Hematopoietic multipotent progenitor cell (in vitro differentiated cells): ENCODE results near the gene PPFIA1. TPM values are rescaled to one million over a fixed set of nuclear protein-coding genes. Genes with fewer than 3 reads are reported as not detected.
A peak's percentile ranks its signal among the peaks of the same experiment; 100 is the strongest.

Experiments
- DNase-seq, 3 donors: peaks; one replicate each; pipeline ENCODE4 v3.0.0-alpha.2; 2011 to 2015; ENCODE audit warnings: low read depth in 2 of 3, low spot score in 2 of 3
- total RNA-seq: library from RNA; depleted of rRNA; stranded (reverse); fragments of >200 nt; gene quantifications from one replicate; pipeline ENCODE4 v1.2.3, GENCODE V29; 2012

The PPFIA1 gene
- 30.4 TPM for total RNA-seq

DNA sequence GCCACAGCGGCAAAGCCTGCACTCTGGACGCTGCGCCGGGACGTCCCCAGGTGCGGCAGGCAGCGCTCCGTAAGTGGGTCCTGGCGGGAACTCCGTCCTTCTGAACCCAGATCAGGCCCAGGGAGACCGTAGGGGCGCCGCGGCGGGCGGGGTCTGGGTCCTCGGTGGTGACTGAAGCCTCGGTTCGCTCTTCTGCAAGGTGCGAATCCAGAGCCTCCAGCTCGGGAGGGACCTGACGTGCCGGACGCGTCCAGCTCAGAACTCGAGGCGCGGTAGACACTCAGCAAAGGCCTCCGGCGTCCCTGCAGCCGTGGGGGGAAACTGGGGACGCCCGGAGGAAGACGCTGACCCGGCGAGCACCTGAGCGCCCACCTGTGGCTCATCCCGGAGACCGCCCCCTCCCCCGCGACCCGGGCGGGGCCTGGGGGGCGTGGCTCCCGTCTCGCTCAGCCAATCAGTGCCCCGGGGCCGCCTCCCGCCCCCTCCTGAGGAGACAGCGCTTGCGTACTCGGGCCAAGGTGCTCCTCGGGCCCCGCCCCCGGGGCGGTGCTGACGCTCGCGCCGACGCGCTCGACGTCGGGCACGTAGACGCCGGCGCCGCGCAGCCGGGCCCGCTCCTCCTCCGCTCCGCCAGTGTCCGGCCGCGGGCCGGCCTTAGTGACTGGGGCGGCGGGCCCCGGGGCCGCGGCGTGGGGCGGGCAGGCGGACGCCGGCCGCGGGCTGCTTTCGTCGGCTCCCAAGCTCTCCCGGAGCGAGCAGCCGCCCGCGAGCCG lies at the start of gene PPFIA1:
Gene PPFIA1, plus strand, starts transcription at position 587 of the 773 bp plus-strand sequence. CDS start 1,483 bp downstream, outside the sequence.
- DNase-seq = peak; percentile 94 to 95 (median 94)

GRCh38 chr11:70220920-70221319 lies 49.6 kb upstream of the PPFIA1 start:
- no peak for DNase-seq

GRCh38 chr11:70225681-70226177 lies 44.8 kb upstream of the PPFIA1 start:
- no peak for DNase-seq

GRCh38 chr11:70226183-70226582 lies 44.3 kb upstream of the PPFIA1 start:
- no peak for DNase-seq

DNA sequence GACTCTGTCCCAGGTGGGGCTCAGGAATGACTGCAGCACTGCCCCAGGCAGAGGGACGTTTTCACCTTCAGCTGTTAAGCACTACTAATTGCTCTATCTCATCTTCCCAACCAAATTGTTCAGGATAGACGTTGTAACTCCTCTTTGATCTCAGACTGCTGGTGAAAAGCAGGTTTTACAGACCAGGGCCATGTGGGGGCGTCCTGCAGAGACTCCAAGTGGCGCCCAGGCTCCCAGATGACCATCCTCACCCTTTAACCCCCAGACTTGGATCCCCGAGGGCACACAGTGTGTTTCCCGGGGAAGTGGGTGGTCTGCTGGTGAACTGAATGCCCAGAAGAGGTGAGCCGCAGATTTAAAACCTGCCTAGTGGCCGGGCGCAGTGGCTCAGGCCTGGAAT lies 43.5 kb upstream of the PPFIA1 start:
- DNase-seq = peak in 2 of 3 donors; percentile 9 to 26

- no peak for DNase-seq
Measured at GRCh38 chr11:70229737-70230136, 40.8 kb upstream of the PPFIA1 start.

DNA sequence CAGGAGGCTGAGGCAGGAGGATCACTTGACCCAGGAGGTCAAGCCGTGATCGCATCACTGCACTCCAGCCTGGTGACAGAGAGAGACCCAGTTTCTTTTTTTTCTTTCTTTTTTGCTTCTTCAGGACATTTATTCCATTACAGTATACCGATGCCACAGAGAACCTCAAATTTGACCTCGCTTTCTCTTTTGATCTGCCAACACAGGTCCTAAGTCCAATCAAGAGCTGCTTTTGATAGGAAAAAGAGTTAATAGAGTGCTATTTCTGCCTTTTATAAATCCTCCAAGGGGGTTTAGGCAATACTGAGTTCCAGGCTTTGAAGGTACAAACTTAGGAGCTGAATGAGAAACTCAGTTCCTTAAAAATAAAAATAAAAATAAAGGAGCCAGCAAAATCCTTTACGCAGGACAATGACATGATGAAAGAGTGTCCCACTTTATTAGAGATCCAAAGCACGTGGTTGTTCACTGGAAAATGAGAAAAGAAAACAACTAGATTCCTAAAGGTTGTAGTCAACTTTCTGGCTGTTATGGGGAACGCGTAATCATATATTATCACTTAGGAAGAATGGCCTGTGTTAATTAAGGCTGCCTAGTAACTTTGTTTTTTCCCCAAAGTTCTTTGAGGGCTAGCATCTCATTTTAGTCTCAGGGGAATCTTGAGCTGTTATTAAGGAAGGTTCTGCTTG lies 40.2 kb upstream of the PPFIA1 start:
- no peak for DNase-seq

GRCh38 chr11:70230840-70231710 lies 39.4 kb upstream of the PPFIA1 start:
- DNase-seq = no peak

GRCh38 chr11:70233034-70233433 lies 37.5 kb upstream of the PPFIA1 start:
- DNase-seq = no peak

GRCh38 chr11:70233511-70233934 lies 37.0 kb upstream of the PPFIA1 start:
- DNase-seq = no peak

DNA sequence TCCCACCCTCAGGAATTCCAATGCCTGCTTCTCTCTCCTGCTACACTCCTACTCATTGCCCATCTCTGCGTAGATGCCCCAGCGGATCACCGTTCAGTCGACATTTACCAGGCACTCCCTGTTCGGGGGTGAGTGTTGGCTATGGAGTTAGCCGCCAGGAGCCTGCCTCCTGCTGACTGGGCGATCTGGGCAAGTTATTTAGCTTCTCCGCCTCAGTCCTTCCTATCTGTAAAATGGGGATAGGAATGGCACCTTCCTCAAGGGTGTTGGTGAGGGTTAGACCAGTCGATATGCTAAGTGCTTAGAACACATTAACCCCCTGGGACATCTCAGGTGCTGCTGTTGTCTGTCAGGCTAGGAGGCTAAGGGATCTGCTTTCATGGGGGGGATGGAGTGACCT lies 36.5 kb upstream of the PPFIA1 start:
- DNase-seq = no peak

DNA sequence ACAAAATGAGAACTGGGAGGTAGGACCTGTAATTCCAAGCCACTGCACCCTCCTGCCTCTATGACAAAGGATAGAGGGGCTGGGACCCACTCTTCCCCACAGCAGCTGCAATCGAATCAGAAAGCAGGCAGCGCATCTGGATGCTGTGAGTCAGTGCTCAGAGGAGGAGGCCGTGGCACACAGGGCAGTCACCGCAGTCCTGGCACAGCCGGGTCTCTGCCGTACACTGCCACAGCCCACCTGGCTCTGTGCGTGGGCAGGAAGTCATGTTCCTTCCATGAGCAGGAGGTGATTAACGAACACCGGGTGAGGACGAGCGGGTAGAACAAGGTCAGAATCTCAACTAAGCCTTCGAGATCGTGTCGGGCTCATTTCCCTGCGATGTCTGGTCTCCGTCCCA lies 30.2 kb upstream of the PPFIA1 start:
- no peak for DNase-seq

- DNase-seq = no peak
Measured at GRCh38 chr11:70241709-70242108, 28.8 kb upstream of the PPFIA1 start.

- DNase-seq = no peak
Measured at GRCh38 chr11:70242885-70243284, 27.6 kb upstream of the PPFIA1 start.

GRCh38 chr11:70243912-70244652 lies 26.4 kb upstream of the PPFIA1 start:
- no peak for DNase-seq

DNA sequence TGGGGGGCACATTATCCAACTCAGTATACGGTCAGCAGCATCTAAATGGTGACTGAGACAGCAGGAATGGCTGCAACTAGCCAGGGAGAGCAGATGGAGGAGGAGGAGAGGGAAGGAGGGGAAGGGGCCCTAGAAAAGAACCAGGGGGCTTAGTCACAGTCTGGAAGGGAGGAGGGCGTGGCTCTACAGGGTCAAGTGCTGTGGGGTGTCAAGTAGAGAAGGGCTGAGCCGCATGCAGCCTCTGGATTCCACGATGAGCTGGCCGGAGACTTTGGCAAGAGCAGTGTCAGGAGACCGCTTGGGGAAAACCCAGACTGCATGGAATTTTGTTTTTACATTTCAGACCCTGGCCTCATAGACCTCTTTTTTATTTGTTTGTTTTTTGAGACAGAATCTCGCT lies 25.8 kb upstream of the PPFIA1 start:
- DNase-seq = no peak

GRCh38 chr11:70246196-70246595 lies 24.3 kb upstream of the PPFIA1 start:
- no peak for DNase-seq

DNA sequence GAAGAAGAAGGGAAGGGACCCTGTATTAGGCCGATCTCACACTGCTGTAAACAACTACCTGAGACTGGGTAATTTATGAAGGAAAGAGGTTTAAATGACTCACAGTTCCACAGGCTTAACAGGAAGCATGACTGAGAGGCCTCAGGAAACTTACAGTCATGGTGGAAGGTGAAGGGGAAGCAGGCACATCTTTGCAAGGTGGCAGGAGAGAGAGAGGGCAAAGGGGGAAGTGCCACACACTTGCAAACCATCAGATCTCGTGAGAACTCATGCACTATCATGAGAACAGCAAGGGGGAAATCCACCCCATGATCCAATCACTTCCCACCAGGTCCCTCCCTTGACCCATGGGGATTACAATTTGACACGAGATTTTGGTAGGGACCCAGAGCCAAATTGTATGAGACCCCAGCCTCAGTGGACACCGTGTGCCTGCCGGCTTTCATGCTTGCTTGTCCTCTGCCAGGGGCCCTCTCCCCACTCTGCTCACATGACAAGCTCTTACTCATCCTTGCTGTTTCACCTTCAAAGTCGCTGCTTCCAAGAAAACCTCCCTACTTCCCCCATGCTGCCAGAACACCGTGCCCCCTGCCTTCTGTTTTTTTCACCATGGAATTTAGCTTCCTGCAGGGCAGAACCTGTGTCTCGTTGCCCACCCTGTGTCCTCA lies 23.3 kb upstream of the PPFIA1 start:
- peak in 1 of 3 donors; percentile 19 for DNase-seq

DNA sequence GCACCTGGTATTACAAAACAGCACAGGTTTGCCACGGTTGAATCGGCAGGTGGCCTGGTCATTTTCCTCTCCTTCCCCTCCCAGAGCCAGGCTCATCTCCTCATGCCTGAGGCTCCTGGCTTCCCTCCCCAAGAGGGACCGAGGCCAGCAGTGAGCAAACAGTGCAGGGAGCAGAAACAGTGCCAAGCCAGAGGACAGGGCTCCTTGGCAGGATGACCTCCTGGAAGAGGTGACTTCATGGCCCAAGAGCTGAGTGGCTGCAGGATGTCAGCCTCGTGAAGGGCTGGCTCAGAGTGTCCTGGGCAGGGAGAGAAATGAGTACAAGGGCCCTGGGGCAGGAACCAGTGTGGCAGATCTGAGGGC lies 22.8 kb upstream of the PPFIA1 start:
- no peak for DNase-seq
